Dermis microvascular lymphatic vessel endothelial cell (primary cell): ENCODE measurements around the gene HMGB1. TPM values are rescaled to one million over a fixed set of nuclear protein-coding genes. Genes with fewer than 3 reads are reported as not detected.
A peak's percentile ranks its signal among the peaks of the same experiment; 100 is the strongest.

Experiments used
- DNase-seq, 2 donors: peaks; one replicate each; pipeline versions ENCODE4 v3.0.0 to v3.0.0-alpha.2; 2010; ENCODE audit warnings: low read depth in 2 of 2
- total RNA-seq: library from RNA; depleted of rRNA; stranded (reverse); fragments of >200 nt; gene quantifications from 2 replicates; pipeline ENCODE4 v1.2.1, GENCODE V29; 2014

Gene HMGB1
- 120 and 230 TPM in 2 replicates for total RNA-seq

DNA sequence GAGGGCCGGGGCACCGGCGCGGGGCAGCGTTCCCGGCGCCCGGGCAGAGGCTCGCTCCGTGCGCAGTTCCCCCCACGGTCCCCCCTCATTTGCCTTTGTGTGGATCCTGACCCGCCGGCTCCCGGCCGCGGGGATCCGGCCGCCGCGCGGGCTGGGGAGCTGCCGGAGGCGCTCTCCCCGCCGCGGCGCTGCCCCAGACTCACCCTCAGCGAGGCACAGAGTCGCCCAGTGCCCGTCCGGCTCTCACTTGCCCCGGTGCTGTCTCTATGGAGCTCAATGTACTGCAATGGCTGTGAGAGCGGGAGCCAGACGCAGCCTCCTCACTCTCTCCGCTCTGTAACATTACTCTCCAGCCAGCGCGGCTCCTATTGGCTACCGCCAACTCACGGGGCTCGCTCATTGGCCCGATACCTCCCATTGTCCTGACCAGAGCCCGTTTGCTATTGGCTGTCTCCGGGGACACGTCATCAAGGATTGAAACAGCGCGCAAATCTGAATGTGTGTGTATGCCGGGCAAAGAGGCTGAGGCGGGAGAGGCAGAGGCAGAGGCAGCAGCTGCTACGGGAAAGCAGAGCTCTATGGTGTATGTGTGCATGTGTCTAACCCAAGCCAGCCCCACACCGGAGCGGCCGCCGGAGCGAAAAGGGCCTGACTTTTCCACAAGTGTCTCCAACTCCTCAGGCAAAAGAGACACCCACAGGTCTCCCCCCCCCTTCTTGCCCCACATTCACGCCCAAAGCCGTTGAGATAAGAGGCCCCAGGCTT is at the start of gene HMGB1:
HMGB1 (minus strand) TSS at position 344 of the 765 bp plus-strand sequence. CDS start 2,256 bp downstream, outside the sequence.
- DNase-seq = peak; percentile 98 to 99

DNA sequence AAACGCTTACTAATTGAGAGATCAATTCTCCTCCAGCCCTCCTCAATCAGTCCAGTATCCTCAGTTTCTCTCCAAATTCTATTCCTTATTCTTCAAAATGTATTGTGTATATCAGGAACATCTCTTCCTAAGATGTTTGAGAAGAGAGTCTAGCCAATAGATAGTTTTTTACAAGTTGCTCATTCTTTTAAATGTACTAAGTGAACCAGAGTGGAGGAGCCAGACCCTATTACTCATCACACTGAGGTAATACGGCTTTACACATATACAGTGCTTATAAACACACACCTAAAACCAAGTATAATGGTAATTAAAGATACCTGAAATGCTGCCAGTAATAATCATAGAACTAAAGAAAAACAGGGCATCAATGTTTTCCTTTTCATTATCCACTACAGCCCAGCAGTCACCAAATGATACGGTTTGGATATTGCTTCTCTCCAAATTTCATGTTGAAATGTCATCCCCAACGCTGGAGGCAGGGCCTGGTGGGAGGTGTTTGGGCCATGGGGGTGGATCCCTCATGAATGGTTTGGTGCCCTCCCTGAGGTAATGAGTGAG is 45.2 kb upstream of the HMGB1 start:
- no peak for DNase-seq

- DNase-seq = no peak
Observed at GRCh38 chr13:30510091-30510490, 44.4 kb upstream of the HMGB1 start.

DNA sequence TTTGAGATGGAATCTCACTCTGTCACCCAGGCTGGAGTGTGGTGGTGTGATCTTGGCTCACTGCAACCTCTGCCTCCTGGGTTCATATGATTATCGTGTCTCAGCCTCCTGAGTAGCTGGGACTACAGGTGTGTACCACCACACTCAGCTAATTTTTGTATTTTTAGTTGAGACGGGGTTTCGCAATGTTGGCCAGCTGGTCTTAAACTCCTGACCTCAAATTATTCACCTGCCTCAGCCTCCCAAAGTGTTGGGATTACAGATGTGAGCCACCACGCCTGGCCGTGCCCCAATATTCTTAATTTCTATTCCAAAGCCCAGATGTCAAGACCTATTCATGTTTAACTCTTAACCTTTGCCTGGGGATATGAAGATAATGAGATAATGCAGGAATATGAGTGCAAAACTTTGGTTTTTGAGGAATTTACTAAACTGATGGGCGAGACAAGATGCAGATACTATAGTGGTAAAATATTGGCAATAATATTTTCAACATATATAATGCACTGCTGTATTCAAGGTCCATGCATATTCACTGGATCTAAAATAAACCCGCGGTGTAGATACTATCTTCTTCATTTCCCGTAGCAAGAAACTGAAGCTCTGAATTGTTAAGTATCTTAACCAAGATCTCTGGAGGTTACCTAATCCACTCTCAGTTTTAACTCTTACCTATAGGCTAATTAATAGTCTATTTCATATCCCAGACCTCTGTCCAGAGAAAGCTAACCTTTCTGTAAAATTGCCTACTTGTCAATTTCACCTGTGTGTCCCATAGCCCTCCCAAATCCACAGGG is 43.7 kb upstream of the HMGB1 start:
- DNase-seq = no peak

- DNase-seq = no peak
Observed at GRCh38 chr13:30504081-30504480, 38.3 kb upstream of the HMGB1 start.

- no peak for DNase-seq
Observed at GRCh38 chr13:30502237-30502636, 36.5 kb upstream of the HMGB1 start.

DNA sequence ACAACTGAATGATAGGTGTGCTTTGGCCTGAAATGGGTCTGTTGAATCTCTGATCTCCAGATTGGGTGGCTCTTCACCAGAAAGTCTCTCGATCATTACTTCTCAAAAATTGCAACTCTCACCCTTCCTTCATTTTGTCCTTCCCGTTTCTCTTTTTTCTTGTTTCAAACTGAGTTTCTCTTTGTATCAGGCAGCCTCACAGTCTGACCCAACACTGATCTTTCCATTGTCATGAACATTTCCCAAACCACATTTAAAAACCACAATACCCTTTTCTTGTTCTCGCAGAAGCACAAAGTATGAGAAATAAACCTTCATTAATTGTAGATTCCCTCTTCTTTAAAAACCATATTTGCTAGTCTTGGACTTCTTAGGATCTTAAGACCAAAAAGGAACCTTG is 33.6 kb upstream of the HMGB1 start:
- no peak for DNase-seq

DNA sequence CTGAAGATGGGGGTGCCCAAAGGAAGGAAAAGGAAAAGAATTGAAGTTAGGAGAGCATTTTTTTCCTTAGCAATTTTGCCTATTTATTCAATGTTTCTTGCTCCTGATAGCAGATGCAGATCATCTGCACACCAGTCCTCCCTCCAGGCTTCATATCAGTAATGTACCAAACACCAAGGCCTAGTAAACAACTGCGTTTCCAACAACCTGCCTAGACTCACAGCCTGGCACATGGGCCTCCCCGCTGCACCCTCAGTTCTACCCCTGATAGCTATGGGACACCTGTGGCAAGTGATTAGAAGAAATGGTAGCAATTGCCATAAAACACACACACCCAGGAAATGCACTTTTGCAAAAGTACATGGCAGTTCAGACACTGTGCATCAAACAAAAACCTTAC is 30.4 kb upstream of the HMGB1 start:
- no peak for DNase-seq

- no peak for DNase-seq
Observed at GRCh38 chr13:30495746-30496145, 30.0 kb upstream of the HMGB1 start.

DNA sequence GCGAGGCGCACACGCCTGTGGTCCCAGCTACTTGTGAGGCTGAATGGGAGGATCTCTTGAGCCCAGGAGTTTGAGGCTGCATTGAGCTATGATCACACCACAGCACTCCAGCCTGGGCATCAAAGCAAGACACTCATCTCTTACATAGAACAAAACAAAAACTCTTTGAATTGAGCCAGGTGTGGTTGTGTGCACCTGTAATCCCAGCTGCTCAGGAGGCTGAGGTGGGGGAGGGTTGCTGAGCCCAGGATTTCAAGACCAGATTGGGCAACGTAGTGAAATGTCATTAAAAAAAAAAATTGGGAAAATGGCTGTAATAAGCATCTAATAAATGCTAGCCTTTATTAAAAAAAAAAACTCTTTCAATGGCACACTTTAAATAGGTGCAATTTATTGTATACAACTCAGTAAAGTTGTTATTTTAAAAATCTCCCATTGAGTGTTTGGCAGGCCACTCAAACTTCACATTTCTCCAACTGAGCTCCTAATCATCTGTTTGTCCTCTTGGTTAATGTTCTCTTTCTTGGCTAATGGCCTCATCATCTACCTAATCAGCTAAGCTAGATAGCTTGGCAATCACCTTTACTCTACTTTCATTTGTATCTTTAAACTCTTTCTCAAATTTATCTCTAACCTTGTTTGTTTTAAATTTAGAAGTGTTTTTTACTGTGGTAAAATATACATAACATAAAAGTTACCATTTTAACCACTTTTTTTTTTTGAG is 28.1 kb upstream of the HMGB1 start:
- DNase-seq = no peak

- no peak for DNase-seq
Observed at GRCh38 chr13:30487075-30487470, 21.3 kb upstream of the HMGB1 start.

DNA sequence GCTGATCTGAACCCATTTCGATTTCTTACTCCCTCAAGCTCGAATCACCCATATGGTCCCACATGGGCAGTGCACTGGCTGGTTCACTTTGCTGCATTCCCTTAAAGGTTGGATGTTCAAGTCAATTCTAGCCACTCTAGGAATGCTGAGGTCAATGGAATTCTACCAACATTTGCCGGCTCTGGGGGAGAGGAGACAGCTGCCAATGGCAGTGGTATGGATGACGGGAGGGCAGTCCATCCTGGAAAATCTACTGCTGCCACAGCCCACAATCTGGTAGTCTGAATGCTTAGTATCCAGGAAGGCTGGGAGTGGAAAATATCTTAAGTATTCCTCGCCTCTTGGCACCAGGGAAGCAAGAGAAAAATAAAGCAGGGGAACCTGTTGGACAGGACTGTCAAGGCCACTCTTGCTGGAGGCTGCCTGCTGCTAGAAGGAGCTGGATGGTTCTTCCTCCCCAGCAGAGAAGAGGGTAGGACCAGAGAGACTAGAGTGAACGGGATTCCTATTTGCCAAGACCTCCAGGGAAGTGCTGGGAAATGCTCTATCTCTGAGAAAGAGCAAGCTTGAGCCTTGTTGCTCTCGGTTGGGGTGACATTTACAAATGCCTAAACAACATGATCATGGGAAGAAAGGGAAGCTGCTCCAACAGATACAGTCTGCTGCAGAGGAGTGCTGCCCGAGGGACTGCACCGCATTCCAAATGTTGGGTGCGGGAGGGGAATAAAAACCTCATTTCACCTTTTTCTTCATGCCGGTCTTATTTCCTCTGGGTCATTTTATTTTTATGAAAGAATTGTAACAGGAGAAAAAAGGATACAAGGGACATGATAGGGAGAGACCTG is 20.7 kb upstream of the HMGB1 start:
- DNase-seq = no peak

DNA sequence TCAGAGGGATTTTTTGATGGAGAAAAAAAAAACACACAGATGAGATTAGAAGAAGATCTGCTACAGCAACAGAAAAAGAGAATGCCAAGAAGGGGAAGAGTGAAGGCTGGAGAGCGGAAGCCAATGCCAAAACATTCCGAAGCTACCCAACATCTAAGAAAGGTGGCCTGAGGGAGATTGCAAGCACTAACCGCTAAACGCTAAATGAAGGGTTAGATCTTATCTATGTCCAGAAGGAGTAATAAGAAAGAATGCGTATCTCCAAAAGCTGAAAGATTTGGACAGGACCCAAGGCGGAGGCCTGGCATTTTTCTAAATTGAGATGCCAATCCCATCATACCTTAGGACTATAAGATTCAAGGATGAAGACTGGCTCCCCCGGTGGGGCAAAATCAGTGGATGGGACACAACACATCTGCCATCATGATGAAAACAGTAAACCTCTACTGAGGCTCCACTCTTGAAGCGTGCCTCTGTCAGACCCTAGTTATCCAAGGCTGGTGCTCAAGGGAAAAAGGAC is 15.6 kb upstream of the HMGB1 start:
- DNase-seq = no peak

DNA sequence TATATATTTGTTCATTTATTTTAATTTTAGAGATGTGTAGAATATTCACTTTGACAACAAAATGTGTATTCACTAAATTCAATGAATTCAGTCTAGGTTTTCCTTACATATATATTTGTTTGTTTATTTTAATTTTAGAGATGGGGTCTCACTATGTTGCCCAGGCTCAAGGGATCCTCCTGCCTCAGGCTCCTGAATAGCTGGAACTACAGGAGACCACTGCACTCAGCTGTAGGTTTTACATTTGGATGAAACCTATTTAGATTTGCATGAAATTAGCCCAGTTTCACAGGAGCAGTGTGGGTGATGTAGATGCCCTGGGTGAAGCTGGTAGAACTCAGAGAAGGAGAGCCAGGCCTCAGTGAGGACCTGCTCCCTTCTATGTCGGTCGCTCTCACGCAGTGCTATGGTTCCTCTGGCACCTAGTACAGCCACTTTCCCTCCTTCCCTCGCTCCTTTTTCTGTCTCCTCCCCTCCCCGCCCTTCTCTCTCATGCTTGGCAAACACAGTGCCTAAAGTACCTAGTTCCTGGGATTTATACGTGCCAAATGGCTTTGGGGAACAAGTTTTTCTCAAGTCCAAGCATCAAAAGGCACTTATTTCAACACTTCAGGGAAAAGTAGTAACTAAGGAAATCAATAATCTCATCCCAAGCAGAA is 14.7 kb upstream of the HMGB1 start:
- DNase-seq = no peak

GRCh38 chr13:30479883-30480219 is 14.1 kb upstream of the HMGB1 start:
- no peak for DNase-seq

- no peak for DNase-seq
Observed at GRCh38 chr13:30479154-30479882, 13.6 kb upstream of the HMGB1 start.

DNA sequence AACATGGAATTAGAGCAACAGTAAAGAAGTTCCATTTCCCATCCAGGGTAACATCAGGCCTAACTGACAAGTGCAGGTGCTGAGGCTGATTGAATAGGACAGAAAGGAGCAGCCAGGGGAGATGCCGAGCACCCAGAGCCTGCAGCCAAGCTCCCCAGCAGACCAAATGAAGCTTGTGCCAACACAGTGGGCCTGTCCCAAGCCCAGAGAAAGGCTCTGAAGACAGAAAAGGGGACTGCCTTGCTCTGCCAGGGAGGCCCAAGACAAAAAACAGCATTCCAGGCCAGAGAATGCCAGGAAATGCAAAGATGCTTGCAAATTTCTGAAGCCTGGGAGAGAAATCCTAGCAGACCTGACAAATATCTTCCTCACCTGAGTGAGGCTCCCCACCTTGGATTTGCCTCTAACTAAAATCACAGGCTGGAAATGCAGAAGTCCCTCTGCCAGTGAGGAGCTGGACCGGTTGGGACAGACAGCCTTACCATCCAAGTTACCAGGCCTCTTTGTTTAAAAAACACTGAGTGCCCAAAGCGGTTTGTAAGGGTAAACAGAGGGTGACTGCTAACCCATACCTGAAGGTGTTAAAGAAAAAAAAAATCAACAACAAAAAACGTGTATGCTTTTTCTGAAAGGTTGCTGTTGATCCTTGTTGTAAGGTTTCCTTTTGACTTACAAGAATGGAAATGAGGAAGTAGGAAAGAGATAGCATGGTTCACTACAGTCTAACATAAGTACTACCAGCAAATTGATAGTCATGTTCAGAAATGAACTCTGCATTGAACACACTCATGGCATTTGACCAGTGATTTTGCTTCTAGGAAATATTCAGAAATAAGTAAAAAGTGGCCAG is 11.8 kb upstream of the HMGB1 start:
- DNase-seq = no peak

- no peak for DNase-seq
Observed at GRCh38 chr13:30473675-30474074, 7.9 kb upstream of the HMGB1 start.

GRCh38 chr13:30466841-30467252 is 1.1 kb upstream of the HMGB1 start:
- DNase-seq = no peak
